GM18870 (cell line): ENCODE data around the gene ONECUT3.

ENCODE experiments used
- ATAC-seq: cut with Tn5 transposase; IDR thresholded peaks from one replicate; pipeline ENCODE4 v1.9.1; 2021; ENCODE audit warnings: moderate library complexity; ENCODE audit not compliant: unreplicated experiment

The ONECUT3 gene

DNA sequence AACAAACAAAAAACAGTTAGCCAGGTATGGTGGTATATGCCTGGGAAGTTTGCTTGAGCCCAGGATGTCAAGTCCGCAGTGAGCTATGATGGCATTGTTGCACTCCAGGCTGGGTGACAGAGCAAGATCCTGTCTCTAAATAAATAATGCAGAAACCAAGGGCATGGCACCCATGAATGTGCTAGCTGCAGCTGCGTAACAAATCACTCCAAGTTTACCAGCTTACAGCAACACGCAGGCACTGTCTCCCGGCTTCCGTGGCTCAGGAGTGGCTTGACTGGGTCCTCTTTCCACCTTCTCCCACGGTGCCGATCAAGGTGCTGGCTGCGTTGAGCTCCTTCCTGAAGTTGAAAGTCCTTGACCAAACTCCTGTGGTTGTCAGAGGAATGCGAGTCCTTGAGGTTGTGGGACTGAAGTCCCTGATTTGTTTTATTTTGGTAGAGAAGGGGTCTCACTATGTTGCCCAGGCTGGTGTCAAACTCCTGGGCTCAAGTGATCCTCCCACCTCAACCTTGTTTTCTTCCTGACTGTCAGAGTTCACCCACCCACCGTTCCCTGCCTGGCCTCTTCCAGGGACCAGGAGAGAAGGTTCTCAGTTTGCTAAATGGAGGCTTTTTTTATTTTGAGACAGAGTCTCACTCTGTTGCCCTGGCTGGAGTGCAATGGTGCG, 13.2 kb upstream of the ONECUT3 start:
- no peak for ATAC-seq

DNA sequence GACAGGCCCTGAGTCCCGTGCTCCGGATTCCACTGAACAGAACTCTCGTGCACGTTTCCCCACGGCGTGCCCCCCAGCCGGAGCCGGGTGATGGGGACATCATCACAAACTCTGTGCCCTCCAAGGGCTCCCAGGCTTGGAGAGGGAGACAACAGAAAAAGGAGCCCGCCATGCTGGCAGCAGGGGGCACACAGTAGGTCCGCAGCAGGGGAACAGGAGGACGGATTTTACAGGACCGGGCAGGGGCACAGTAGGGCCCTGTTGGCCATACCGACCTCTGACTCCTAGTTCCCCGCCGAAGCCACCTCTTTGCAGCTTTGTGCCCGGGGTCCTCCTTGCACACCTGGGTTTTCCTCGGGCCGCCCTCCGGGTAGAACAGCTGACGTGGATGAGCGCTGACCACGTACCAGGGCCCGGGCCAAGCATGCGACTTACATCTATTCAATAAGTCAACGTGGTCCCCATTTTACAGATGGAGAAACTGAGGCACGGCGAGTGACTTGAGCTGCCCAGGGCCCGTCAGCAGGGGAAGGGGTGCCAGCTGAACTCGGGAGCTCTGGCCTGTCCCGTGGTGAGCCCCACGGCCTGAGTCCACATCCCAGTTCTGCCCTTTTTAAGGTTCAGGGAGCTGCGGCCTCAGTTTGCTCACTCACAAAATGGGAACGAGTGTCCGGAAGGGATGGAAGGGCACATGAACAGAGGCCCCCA, 10.2 kb upstream of the ONECUT3 start:
- ATAC-seq, result no peak

DNA sequence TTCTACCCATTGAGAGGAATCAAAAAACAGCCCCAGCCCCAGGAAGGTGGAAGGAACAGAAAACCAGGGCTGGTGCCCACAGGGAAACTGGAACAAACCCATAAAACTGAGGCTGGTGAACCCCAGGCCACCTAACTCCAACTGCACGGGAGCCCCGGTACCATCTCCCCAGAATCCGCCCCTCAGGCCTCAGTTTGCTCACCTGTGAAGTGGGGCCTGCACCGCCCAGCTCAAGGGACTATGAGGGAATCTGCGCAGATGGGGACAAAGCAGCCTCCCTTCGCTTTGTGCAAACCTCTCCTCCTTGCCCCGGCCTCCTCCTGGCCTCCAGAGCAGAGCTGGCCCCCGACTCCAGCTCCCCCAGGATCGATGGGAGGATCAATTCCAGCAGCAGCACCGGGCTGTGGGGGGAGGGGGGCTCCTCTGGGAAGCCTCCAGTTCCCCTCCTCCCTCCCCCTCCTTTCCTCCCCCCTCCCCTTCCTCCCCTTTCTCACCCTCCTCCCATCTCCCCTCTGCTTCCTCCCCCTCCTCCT, 9.1 kb upstream of the ONECUT3 start:
- ATAC-seq, result no peak

DNA sequence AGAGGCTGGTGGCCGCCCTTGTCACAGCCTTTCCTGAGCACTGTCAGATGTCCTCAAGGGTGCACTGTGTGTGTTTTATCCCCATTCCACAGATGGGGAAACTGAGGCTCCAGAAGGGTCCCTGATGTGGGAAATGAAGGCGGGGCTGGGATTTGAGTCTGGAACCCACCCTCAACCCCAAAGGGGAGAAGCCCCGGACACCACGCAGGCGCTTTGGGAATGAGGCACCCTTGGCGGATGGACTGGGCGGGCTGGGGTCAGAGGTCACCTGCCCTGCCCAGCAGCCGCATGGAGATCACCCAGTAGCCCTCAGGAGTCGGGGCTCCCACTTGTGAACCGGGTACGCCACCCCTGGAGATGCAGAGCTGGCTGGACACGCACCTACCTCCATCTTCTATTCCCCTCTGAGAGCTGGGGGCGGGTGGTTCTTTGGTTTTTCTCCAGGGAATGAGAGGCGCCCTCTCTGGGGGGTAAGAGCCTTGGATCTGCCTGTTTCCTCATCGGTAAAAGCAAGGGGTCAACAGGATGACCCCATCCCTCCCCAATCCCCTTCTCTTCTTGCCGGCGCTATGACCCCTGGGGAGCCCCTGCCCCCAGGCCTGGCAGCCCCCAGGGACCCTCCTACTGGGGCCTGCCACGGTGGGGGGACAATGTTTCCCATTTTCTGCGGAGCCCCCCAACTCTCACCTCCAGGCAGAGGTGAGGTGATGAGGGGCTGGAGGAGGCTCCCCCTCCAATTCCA, 8.3 kb upstream of the ONECUT3 start:
- ATAC-seq, result no peak

DNA sequence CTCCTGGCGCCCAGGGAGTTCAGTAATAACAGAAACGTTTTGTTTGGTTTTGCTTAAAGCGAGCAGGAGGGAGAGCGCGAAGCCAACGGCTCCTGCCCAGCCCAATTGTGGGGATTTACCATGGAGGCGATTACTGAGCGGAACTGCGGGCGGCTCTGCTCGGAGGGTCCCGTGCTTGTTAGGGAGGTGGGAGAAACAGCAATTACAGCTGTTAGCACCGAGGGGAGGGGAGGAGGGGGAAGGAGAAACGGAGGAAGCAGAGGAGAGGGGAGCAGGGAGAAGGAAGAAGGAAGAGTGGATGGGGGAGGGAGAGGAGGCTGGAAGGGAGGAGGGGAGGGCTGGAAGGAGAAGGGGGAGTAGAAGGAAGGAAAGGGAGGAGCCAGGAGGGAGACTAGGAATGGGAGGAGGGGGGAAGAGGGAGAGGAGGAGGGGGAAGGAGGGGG, 7.7 kb upstream of the ONECUT3 start:
- ATAC-seq, result no peak

DNA sequence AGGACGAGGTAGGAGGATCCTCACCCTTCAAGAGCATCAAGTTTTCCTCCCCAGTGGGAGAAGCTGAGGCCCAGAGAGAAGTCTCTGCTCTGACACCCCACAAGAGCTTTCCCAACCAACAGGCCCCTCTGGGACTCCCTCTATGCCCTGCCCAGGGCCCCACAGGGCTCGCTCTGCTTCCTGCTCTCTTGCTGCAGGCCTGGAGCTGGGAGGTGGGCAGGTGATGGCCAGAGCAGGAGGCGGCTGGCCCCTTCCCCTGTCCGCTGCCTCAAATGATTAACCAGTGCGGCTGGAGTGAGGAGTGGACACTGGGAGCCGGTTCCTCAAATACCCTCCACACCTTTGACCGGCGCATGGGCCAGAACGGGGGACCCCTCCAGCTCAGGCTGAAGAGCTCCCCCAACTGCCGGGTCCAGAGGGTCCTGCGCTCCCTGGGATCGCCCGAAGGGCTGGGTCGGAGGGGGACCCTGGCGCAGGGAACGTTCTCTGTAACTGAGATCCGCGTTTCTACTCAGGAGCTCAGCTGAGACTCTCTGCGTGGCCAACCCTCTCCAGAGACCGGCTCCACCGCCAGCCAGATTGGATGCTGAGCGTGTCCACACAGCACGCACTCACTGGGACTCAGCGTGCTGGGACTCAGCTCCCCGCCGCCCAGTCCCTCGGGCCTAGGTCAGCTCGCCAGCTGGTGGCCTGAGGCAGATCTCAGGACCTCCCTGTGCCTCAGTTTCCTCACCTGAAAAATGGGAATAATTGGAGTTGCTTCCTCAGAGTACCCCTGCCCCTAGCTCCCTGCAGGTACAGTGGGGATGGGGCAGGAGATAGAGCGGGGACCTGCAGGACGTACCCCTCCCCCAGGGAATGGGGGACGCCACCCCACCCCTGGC, 6.7 kb upstream of the ONECUT3 start:
- ATAC-seq, result no peak

DNA sequence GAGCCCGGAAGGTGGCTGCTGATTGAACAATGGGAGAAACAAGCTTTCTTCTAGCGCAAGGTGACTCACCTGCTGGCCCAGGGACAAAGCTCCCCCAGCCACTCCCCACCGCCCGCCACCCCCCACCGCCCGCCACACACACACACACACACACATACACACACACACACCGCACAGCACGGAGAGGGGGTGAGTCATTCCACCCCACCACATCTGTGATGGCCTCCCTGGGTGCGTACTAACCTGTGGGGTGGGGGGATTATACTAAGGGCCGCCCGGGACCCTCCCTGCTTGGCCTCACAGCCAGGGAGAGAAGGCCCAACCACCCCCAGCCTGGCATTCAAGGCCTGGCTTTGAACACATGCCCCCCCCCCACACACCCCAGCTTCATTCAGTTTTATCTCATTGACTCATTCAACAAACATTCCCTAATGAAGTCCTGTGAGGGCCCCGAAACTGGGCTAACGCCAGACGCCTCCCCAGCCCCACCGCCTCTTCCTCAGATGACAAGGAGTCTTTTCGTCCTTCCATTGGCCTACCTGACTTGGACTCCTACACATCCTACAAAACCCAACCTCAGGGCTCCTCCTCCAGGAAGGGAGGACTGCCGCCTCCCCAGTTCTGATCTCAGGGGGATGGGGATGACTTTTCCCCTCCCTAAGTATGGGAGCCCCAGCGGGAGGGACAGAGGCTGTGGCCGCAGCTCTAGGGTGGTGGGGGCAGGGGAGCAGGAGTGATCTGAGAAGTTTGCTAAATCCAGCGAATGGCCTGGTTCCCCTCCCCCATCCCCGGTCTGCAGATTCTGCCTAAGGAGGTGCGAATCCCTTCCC, 5.8 kb upstream of the ONECUT3 start:
- no peak for ATAC-seq

DNA sequence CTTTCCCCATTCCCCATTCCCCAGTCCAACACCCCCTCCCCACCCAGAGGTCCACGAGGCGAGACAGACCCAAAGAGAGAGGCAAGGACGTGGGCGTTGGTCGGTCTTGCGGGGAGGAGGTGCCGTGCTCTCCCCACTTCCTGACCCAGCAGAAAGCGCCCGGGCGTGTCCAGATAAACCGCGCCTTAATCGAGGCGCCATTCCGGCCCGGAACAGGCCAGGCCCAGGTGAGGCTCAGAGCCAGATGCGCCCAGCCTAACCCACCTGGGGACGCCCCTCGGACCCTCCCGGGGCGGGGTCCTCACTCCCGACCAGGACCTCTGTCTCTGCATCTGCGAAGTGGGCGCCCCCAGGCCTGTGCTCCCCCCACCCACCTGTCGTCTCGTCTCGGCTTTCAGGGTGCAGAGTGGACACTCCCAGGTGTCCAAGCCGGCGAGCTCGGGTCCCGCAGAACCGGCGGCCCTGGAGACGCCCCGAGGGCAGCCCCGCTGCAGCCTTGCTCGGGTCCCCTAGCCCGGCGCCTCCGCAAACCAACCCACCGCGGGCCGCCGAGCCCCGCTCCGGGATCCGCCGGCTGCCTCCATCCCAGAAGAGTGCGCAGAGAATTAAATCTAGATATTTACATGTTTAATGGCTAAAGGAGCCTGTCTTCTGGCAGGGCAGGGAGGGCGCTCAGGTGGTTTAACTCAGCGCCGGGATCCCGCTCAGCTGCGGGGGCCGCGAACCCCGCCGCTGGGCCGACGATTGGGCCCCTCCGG, 5.0 kb upstream of the ONECUT3 start:
- ATAC-seq, result no peak

DNA sequence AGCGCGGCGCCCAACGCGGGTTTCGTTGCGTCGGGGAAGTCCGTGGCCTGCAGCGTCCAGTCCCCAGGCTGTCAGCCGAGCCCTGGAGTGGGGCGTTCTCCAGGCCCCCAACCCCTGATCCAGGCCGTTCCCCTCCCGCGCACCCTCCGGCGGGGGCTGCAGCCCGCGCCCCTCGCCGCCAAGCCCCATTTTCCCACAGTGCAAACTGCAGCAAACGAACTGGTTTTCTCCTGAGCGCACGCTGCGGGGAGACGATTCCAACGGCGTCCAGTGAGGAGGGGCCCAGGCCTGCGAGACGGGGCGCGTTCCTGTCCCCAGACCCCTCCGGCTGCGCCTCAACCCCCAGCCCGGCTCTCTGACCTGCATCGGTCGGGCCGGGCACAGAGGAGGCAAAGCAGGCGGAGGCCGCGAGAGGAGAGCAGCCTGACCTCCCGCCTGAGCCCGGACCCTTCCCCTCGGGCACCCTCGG, 4.4 kb upstream of the ONECUT3 start:
- ATAC-seq, result no peak

DNA sequence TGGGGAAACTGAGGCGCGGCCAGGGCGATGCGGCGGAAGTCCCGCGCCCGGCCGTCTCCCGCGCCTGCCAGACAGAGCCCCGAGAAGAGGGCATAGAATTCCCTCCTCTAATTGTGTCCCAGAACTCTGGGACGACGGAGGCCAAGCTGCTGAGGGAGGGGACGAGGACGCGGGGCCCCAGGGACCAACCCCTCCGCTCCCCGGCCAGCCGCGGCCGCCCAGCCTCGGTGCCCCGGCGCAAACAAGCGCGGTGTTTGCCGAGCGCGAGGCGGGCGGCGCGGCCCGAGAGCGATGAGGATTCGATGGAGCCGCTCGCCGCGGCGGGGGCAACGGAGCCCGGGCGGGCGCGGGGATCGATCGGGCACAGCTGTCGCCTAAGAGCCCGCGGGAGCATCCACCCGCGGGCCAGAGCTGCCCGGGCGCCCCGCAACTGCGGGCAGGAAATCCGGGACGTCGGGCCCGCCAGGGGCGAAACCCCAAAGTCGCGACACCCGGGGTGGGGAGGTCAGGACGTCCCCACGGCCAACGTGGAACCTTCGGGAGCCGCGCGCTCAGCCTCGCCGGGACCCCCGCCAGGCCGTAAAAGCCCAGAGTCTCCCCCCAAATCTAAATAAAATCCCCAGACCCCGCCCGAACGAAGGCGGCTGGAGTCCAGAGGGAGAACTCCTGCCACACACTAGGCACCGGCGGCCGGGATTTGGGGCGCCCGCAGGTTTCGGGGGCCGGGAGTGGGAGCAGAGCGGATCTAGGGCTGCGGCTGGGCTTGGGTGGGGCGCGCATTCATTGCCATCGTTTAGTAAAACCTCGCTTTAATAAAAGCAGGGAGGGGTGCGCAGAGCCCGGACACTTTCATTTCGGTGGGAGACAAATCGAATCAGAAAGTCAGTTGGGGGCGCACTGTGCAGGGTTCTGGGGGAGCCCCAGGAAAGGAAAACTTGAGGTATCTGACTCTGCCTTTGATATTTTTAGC, 3.6 kb upstream of the ONECUT3 start:
- ATAC-seq, result no peak

DNA sequence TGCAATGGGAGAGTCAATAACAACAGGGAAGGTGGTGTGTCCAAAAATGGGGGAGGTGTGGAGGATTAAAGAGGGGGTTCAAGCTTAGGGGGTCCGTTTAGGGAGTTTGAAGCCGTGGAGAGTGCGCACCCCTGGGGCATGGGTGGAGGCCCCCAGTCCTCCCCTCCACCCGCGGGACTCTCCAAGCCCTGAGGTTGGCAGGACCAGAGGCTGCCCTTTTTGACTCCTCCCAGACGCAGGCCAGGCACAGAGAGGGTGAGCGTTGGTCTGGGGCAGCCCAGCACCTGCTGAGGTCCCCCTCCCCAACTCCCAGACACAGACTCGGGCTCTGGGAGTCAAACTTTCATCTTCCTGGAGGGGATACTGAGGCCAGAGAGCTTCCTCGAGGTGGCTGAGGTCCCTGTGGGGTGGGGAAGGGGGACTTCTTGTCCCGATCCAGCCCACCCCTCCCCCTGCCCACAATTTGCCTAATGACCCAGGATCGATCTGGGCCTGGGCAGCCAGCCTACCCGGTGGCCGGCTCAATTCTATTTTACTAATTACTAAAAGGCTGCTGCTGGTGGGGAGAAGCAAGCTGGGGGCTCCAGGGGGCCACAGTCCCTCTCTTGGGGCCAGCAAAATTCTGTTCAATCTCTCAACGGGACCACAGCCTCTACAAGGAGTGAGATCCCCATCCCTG, 2.8 kb upstream of the ONECUT3 start:
- ATAC-seq, result no peak

DNA sequence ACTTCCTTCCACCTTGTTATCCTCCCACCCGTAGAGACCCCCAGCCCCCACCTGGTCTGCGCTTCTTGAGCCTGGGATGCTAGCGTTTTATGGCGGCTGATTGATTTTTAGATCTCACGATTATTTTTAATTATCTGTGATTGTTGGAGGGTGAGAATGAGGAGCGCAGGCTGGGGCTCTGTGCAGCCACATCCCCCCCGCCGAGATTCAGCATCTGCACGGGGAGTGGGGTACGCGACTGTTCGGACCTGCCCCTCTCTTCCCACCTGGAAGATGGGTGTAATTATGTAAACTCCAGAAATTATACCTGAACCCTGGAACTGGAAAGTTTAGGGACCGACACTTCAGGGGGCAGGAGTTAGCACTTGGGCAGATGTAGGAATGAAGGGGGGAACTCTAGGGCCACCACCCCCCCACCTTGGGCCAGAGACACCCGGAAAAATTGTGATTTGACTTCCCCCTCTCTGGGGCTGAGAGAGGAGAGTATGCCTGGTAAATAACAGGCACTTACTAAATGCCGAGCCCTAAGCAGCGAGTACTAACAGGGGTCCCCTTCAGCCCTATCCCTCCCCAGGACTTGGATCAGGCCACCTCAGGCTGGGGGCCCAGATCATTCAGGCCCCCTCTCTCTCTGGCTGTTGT, 1.8 kb upstream of the ONECUT3 start:
- no peak for ATAC-seq

DNA sequence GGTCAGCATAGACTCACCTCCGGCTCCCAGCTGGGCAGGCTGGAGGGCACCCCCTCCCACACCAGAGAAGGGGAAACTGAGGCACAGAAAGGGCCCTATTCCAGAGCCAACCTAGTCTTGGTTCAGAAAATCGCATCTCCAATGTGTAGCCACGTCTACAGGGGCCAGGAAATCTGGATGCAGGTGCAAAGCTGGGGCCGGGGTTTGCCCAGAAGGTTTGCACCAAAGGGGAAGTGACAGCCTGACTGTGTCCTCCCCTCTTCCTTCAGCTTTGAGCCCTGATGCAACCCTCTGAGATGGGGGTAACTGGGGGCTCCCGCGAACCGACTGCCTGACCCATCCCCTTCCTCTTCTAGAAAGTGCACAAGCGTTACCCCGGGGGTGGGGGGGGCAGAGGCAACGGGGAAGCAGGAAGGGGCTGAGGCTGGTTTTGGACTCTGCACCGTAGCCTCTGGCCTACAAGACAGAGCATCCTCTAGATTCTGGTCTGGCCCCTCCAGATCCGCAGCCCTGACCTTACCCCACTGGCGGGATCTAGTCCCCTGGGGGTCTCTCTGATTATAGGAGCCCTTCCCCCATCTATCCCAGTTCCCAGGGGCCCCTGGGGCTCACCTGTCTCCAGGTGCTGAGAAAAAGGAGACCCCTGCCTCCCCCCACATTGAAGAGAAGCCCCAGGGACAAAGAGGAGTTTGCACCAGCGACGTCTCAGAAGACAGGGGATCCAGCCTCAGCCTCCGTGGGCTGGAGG, 1.1 kb upstream of the ONECUT3 start:
- no peak for ATAC-seq

DNA sequence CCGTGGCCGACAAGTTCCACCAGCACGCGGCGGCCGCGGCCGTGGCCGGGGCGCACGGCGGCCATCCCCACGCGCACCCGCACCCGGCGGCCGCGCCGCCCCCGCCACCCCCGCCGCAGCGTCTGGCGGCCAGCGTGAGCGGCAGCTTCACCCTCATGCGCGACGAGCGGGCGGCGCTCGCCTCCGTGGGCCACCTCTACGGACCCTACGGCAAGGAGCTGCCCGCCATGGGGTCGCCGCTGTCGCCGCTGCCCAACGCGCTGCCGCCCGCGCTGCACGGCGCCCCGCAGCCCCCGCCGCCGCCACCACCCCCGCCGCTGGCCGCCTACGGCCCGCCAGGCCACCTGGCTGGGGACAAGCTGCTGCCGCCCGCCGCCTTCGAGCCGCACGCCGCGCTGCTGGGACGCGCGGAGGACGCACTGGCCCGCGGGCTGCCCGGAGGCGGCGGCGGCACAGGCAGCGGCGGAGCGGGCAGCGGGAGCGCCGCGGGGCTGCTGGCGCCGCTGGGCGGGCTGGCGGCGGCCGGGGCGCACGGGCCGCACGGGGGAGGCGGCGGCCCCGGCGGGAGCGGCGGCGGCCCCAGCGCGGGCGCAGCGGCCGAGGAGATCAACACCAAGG, 821 bp downstream of the ONECUT3 start:
- ATAC-seq, result no peak

DNA sequence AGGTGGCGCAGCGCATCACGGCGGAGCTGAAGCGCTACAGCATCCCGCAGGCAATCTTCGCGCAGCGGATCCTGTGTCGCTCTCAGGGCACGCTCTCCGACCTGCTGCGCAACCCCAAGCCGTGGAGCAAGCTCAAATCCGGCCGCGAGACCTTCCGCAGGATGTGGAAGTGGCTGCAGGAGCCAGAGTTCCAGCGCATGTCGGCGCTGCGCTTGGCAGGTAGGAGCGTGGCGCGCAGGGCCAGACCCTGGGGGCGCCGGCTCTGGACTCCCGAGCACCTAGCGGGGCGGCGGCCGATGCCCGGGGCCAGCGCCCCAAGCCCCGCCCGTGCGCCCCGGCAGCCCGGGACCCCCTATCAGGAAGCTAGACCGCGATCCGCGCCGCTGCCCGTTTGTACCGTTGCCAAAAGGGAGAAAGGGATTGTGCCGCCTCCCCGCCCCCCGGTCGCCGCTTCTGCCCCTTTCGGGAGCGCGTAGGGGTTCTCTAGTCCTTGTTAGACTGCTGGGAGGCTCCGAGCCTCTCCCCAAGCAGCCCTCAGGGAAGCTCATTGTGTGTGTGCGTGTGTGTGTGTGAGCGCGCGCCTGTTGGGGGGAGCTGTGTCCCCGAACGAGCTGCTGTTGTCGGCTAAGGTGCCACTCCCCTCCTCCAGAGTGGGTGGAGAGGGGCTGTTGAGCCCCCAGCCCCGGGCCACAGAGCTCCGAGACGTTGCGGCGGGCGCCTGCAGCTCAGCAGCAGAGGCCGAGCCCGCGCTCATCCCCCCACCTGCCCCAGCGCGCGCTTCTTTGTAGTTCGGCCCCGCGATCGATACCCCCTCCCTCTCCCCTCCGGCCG, 1.5 kb downstream of the ONECUT3 start:
- ATAC-seq, result no peak
